Suprapubic skin (tissue), 4 donors: ENCODE data around the gene CHN2. TPM values are rescaled to one million over a fixed set of nuclear protein-coding genes. Genes with fewer than 3 reads are reported as not detected.

Experiments
- DNase-seq, 2 donors: peaks; one replicate each; pipeline ENCODE4 v3.0.0-alpha.2; 2019; ENCODE audit warnings: low spot score in 2 of 2
- H3K27ac ChIP-seq: fragments of 200-600 bp; sonication (generic); one replicate; pipeline ENCODE4 v1.5.1; 2019
- H3K27me3 ChIP-seq: fragments of 200-600 bp; sonication (generic); one replicate; pipeline ENCODE4 v1.5.1; 2019
- H3K36me3 ChIP-seq: fragments of 200-600 bp; sonication (generic); one replicate; pipeline ENCODE4 v1.5.1; 2019
- H3K4me1 ChIP-seq: fragments of 200-600 bp; sonication (generic); one replicate; pipeline ENCODE4 v1.5.1; 2019
- H3K4me3 ChIP-seq: fragments of 200-600 bp; sonication (generic); one replicate; pipeline ENCODE4 v1.5.1; 2019; ENCODE audit warnings: mild to moderate bottlenecking
- H3K9me3 ChIP-seq: fragments of 200-600 bp; sonication (generic); one replicate; pipeline ENCODE4 v1.5.1; 2019
- EP300 ChIP-seq: sonication (generic); formaldehyde crosslinking; IDR thresholded peaks from one replicate; pipeline ENCODE4 v1.6.1; 2017; ENCODE audit warnings: antibody characterized with exemption
- POLR2A ChIP-seq, 2 donors: fragments of 450-650 bp; IDR thresholded peaks; one replicate each; pipeline ENCODE4 v1.6.1; 2017; ENCODE audit warnings: antibody characterized with exemption in 2 of 2, mild to moderate bottlenecking in 2 of 2, moderate library complexity in 2 of 2
- POLR2AphosphoS5 ChIP-seq, 3 donors: sonication (generic); formaldehyde crosslinking; IDR thresholded peaks; one replicate each; pipeline ENCODE4 v1.6.1; 2017; ENCODE audit warnings: antibody characterized with exemption in 3 of 3
- WGBS: methylation state at CpG from one replicate; pipeline ENCODE4 v1.1.5; 2018; 5-methylcytosine and 5-hydroxymethylcytosine counted together
- total RNA-seq, 4 donors: library from RNA; depleted of rRNA; stranded (reverse); fragments of >200 nt; gene quantifications; one replicate each; pipeline ENCODE4 v1.1.0, GENCODE V29; 2016
- TF ChIP-seq, protein P1 (sequence below), 2 donors: fragments of 200-600 bp in 1 of 2; fragments of 450-650 bp in 1 of 2; sonication (generic) in 1 of 2; IDR thresholded peaks; one replicate each; pipeline ENCODE4 v1.5.1; 2016 to 2019; ENCODE audit warnings: antibody characterized with exemption in 2 of 2, mild to moderate bottlenecking in 1 of 2, moderate library complexity in 1 of 2

Gene CHN2
- total RNA-seq, 4 donors from 2014 or later = 3.3 to 9.6 (median 6.2) TPM

DNA sequence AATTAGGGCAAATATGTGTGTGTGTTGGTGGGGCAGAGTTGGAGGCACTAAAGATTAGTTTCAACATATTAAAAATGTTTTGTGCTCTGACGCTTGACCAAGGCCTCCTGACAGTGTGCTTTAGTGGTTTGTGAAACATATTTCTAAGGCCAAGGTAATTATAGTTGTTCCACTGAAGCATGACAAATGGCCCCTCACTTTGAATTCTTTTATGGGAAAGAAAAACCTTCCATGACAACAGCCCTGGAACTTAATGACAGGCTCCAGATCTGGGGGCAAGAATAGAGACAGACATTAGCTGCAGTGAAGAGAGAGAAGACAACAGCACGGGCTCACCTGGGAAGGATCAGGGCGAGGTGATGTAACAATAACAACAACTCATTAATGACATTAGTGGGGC is 155.8 kb downstream of the CHN2 start:
- Histone ChIP-seq H3K36me3 (no peaks in the 10 kb centered on the region), H3K4me1 (no peaks in the 10 kb centered on the region), H3K27me3 (peaks cover 8% of the 10 kb centered on the region), H3K27ac (no peak overlapping the region), H3K4me3 (no peak overlapping the region), H3K9me3 (no peaks in the 10 kb centered on the region)
- 83% methylated on average over 3 of the region's 3 CpGs for WGBS
- TF ChIP-seq POLR2A (IDR thresholded peaks at IDR 0.05) (no peak), POLR2AphosphoS5 (IDR thresholded peaks at IDR 0.05) (no peak), EP300 (no peak)
- TF ChIP-seq, protein P1, sequence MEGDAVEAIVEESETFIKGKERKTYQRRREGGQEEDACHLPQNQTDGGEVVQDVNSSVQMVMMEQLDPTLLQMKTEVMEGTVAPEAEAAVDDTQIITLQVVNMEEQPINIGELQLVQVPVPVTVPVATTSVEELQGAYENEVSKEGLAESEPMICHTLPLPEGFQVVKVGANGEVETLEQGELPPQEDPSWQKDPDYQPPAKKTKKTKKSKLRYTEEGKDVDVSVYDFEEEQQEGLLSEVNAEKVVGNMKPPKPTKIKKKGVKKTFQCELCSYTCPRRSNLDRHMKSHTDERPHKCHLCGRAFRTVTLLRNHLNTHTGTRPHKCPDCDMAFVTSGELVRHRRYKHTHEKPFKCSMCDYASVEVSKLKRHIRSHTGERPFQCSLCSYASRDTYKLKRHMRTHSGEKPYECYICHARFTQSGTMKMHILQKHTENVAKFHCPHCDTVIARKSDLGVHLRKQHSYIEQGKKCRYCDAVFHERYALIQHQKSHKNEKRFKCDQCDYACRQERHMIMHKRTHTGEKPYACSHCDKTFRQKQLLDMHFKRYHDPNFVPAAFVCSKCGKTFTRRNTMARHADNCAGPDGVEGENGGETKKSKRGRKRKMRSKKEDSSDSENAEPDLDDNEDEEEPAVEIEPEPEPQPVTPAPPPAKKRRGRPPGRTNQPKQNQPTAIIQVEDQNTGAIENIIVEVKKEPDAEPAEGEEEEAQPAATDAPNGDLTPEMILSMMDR (IDR thresholded peaks at IDR 0.05) = no peak
- DNase-seq = no peak

DNA sequence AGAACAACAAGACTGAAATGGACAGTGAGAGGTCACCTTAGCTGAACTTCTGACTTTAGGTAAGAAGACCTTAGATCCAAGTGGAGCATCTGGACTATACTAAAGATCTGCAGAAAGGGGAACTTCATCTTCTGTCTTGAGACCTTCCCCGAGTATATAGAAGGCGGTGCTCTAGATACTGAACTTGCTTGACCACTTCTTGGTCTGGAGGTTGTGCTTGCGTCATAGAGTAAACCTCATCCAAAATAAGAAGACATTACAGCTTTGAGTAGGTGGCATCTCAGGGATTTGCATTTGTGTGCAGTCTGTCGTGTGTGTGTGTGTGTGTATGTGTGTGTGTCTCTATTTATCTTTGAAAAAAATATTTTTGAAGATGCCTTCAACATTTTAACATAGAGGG is 157.5 kb downstream of the CHN2 start:
- H3K36me3 ChIP-seq = no peaks in the 10 kb centered on the region
- 77% methylated on average over 4 of the region's 4 CpGs for WGBS
- no peak overlapping the region for H3K4me3 ChIP-seq
- H3K27ac ChIP-seq = no peak overlapping the region
- no peak for TF ChIP-seq POLR2A (IDR thresholded peaks at IDR 0.05)
- TF ChIP-seq, protein P1 (IDR thresholded peaks at IDR 0.05) = no peak
- no peak for TF ChIP-seq POLR2AphosphoS5 (IDR thresholded peaks at IDR 0.05)
- no peak for DNase-seq
- no peaks in the 10 kb centered on the region for H3K4me1 ChIP-seq
- no peaks in the 10 kb centered on the region for H3K9me3 ChIP-seq
- peaks cover 8% of the 10 kb centered on the region for H3K27me3 ChIP-seq

DNA sequence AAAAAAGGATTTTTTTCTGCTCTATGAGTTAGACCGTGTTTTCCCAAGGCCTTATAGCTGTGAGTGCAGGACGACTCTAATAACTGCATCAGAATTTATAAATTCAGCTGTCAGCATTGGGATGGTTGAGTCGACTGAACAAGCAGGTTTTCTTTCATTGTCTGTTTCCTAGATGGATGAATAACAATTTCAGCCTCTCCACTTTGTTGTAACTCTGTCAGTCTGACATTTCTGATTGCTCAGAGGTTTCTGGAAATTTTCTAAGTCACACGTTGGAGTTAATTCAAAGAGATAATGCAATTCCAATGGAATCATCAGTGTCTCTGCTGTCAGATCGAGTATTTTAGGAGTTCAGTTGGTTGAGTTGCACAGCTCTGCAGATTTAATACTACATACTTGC is 159.2 kb downstream of the CHN2 start:
- Histone ChIP-seq H3K4me3 (no peak overlapping the region), H3K9me3 (no peaks in the 10 kb centered on the region), H3K36me3 (no peaks in the 10 kb centered on the region), H3K27ac (no peak overlapping the region), H3K27me3 (peaks cover 8% of the 10 kb centered on the region), H3K4me1 (no peaks in the 10 kb centered on the region)
- TF ChIP-seq POLR2A (IDR thresholded peaks at IDR 0.05) = no peak
- no peak for TF ChIP-seq EP300
- TF ChIP-seq, protein P1 (IDR thresholded peaks at IDR 0.05) = no peak
- no peak for TF ChIP-seq POLR2AphosphoS5 (IDR thresholded peaks at IDR 0.05)
- no peak for DNase-seq
- WGBS = 58% methylated on average over 5 of the region's 5 CpGs

DNA sequence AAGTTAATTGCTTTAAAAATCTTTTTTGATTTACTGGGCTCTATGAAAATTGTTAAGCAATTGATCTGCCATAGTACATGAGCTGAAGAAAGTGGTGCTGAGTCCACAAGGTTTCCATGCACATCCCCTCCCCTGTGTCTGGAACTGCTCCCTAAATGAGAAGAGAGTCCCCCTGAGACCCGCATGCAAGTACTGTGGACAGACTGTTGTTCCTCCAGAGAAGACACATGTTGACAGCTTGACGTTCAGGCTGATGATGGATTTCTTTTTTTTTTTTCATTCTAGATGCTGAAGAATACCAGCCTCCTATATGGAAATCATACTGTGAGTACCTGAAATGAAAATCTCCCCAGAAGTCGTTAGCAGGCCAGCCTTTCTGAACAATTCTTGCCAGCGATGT is 159.8 kb downstream of the CHN2 start:
- no peak overlapping the region for H3K4me3 ChIP-seq
- peaks cover 8% of the 10 kb centered on the region for H3K27me3 ChIP-seq
- no peaks in the 10 kb centered on the region for H3K36me3 ChIP-seq
- no peaks in the 10 kb centered on the region for H3K9me3 ChIP-seq
- DNase-seq = no peak
- no peak overlapping the region for H3K27ac ChIP-seq
- 84% methylated on average over 4 of the region's 4 CpGs for WGBS
- TF ChIP-seq POLR2AphosphoS5 (IDR thresholded peaks at IDR 0.05) (no peak), EP300 (no peak), POLR2A (IDR thresholded peaks at IDR 0.05) (no peak)
- TF ChIP-seq, protein P1 (IDR thresholded peaks at IDR 0.05) = no peak
- no peaks in the 10 kb centered on the region for H3K4me1 ChIP-seq

DNA sequence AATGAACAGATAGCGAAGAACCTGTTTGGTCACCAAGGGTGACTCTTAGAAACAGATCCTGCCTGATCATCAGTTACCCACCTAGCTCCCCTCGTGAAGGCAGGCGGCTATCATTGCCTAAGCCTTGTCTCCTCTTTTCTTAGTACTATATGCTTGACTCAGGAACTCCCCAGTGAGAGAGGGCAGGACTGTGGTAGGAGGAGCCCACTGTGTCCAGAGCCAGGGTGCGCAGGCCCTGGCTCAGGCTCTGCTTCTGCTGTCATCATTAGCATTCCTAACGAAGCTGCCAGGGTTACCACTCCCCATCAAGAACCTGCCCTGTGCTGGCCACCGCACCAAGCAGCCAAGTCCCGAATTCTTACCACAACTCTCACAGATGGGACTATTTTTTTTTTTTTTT is 160.8 kb downstream of the CHN2 start:
- no peaks in the 10 kb centered on the region for H3K36me3 ChIP-seq
- H3K4me3 ChIP-seq = no peak overlapping the region
- H3K27ac ChIP-seq = no peak overlapping the region
- WGBS = 81% methylated on average over 7 of the region's 7 CpGs
- no peaks in the 10 kb centered on the region for H3K9me3 ChIP-seq
- TF ChIP-seq POLR2A (IDR thresholded peaks at IDR 0.05) = no peak
- no peak for TF ChIP-seq EP300
- TF ChIP-seq, protein P1 (IDR thresholded peaks at IDR 0.05) = no peak
- no peak for TF ChIP-seq POLR2AphosphoS5 (IDR thresholded peaks at IDR 0.05)
- H3K27me3 ChIP-seq = peaks cover 8% of the 10 kb centered on the region
- DNase-seq = no peak
- H3K4me1 ChIP-seq = no peaks in the 10 kb centered on the region
